CD4-positive, alpha-beta T cell treated with Interleukin-1 beta for 1 hour (primary cell): ENCODE measurements around the gene MUC3A.

Experiments used
- DNase-seq, 2 donors: peaks; one replicate each; pipeline ENCODE4 v3.0.0-alpha.2; 2020 to 2022

The MUC3A gene

DNA sequence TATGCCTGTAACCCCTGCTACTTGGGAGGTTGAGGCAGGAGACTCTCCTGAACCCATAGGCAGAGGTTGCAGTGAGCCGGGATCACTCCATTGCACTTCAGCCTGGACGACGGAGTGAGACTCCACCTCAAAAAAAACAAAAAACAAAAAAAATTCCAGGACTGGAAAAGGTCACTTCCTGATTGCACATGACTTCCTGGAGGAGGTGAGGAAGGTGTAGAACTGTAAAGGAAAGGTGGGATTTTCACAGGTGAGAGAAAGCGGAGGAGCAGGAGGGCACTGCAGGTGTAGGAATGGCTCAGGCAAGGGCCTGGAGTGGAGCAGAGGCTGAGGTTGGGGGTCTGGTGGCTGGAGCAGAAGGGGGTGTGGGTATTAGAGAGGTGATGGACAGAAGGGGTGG is 3.2 kb upstream of the MUC3A start:
- no peak for DNase-seq

DNA sequence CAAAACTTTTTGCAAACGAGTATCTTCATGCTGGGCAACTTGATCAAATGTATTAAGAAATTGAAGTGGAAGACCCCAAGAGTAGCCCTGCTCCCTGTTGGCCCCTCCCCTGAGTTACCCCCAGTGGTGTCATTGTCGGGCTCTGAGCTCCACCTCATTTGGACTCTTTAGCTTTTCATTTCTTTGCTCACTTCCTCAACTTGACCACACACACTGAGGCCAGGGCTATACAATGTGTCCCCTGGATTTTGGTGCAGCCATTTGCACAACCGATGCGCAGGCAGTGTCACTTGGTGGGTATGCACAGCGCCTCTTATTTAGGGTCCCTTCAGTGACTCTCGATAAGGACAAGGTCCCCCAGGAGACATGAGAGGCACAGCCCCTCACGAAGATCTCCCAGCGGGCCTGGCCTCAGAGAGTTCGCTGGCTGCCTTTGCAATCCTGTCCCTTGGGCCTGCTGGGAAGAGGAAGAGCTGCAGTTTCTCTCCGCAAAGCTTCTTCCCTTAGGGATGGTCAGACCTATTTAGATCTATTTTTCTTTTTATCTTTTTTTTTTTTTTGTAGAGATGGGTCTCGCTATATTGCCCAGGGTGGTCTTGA is 2.5 kb upstream of the MUC3A start:
- DNase-seq: no peak

DNA sequence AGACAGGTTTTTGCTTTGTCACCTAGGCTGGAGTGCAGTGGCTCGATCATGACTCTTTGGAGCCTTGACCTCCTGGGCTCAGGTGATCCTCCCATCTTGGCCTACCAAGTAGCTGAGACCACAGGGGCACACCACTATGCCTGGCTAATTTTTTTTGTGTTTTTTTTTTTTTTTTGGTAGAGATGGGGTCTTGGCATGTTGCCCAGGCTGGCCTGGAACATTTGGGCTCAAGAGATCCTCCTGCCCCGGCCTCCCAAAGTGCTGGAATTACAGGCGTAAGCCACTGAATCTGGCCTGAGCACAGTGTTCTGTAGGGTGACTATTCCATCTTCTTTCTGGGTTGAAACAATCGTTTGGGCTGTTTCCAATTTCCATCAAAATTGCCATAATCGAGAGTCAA is 1.5 kb upstream of the MUC3A start:
- DNase-seq: no peak

DNA sequence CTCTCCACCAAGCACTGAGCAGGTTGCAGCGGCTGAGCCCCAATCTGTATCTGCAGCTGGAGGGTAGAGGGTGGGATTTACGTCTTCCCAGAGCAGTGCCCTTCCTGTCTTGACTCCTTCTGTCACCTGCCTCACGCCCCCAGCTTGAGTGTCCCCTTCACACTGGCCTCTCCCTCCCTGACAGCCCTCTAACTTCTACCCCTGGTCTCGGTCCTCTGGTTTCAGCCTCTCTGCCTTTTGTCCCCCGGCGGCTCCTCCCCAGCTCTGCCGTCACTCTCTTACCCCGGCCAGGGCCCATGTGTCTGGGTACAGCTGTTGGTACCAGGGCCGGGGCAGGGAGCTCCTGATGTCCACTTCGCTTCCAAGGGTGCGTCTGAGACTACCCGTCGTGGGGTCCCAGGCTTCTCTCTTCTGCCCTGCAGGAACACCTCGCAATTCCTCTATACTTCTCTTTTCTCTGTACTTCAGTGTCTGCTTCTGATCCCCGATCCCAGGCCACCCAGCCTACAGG is 654 bp downstream of the MUC3A start:
- DNase-seq: no peak

DNA sequence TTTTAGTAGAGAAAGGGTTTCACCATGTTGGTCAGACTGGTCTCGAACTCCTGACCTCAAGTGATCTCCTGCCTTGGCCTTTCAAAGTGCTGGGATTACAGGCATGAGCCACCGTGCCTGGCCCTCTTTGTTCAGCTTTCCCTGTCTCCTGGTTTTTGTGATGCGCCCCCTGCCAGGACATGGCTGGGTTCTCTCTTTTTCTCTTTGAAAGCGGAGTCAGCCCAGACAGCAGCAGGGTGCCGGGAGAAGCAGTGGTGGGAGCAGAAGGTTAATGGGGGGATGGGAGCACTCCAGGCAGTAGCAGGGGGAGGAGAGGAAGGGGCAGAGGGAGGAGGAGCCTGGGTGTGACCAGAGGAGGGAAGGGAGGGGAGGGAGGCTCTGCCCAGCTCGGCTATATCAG is 1.8 kb downstream of the MUC3A start:
- DNase-seq: no peak

DNA sequence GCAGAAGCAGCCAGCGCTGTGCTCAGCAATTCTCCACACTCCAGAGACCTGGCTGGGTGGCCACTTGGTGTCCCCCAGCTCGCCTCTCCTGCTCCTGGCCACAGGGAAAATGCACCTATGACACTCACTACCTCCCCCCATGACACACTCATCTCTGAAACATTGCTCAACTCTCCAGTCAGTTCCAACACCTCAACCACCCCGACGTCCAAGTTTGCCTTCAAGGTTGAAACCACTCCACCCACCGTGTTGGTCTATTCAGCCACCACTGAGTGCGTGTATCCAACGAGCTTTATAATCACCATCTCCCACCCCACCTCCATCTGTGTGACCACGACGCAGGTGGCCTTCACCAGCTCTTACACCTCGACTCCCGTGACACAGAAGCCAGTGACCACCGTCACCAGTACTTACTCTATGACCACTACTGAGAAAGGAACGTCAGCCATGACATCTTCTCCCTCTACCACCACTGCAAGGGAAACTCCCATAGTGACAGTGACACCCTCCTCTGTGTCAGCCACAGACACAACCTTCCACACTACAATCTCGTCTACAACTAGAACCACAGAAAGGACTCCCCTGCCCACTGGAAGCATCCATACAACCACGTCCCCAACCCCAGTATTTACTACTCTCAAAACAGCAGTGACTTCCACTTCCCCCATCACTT is 2.7 kb downstream of the MUC3A start:
- DNase-seq: no peak

DNA sequence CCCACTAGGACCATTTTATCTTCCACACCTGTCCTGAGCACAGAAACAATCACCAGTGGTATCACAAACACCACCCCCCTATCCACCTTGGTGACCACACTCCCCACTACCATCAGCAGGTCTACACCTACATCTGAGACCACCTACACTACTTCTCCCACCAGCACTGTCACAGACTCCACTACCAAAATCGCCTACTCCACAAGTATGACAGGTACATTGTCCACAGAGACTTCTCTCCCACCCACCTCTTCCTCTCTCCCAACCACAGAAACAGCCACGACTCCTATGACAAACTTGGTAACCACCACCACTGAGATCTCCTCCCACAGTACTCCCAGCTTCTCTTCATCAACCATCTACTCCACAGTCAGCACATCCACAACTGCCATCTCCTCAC is 3.3 kb downstream of the MUC3A start:
- no peak for DNase-seq

DNA sequence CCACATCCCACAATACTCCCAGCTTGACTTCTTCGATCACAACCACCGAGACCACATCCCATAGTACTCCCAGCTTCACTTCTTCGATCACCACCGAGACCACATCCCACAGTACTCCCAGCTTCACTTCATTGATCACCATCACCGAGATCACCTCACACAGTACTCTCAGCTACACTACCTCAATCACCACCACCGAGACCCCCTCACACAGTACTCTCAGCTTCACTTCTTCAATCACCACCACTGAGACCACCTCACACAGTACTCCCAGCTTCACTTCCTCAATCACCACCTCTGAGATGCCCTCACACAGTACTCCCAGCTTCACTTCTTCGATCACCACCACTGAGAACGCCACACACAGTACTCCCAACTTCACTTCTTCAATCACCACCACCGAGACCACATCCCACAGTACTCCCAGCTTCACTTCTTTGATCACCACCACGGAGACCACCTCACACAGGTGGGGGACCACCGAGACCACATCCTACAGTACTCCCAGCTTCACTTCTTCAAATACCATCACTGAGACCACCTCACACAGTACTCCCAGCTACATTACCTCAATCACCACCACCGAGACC is 8.6 kb downstream of the MUC3A start:
- no peak for DNase-seq

DNA sequence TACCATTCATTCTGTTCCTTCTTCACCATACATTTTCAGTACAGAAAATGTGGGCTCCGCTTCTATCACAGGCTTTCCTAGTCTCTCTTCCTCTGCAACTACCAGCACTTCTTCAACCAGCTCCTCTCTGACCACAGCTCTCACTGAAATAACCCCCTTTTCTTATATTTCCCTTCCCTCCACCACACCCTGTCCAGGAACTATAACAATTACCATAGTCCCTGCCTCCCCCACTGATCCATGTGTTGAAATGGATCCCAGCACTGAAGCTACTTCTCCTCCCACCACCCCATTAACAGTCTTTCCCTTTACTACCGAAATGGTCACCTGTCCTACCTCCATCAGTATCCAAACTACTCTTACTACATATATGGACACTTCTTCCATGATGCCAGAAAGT is 10.6 kb downstream of the MUC3A start:
- no peak for DNase-seq

DNA sequence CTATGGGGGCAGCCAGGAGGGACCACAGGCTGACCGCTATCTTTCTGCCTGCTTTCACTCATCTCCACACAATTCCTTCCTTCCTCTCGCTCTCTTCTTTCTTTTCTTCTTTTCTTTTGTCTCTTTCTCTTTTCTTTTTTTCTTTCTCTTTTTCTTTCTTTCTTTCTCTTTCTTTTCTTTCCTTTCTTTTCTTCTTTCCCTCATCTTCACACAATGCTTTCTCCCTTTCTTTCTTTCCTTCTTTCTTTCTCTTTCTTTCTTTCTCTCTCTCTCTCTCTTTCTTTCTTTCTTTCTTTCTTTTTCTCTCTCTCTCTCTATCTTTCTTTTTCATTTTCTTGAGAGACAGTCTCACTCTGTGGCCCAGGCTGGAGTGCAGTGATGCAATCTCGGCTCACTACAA is 13.2 kb downstream of the MUC3A start:
- DNase-seq: no peak

DNA sequence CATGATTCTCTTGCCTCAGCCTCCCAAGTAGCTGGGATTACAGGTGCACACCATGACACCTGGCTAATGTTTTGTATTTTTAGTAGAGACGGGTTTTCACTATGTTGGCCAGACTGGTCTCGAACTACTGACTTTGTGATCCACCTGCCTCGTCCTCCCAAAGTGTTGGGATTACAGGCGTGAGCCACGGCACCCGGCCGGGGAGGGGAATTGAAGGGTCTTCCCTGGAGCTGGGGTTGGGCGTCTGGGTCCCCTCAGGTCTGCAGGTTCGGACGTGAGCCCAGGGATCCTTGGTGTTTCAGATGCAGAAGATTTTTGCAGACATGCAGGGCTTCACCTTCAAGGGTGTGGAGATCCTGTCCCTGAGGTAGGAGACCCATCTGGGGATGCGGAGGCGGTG is 14.1 kb downstream of the MUC3A start:
- DNase-seq: no peak

DNA sequence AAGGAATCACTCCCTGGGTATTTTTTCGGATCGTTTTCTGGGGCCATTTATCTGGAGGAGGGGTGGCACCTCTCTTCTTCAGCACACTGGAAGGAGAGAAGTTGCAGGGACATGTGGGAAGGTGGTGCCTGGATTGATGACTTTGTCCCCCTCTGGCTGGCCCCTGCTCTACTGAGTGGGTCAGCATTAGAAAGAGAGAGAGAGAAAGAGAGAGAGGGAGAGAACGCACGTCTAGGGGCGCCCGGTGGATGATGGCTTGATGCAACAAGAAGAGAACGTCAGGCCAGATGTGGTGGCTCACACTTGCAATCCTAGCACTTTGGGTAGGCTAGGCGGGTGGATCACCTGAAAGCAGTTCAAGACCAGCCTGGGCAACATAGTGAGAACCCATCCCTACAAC is 14.5 kb downstream of the MUC3A start:
- no peak for DNase-seq

DNA sequence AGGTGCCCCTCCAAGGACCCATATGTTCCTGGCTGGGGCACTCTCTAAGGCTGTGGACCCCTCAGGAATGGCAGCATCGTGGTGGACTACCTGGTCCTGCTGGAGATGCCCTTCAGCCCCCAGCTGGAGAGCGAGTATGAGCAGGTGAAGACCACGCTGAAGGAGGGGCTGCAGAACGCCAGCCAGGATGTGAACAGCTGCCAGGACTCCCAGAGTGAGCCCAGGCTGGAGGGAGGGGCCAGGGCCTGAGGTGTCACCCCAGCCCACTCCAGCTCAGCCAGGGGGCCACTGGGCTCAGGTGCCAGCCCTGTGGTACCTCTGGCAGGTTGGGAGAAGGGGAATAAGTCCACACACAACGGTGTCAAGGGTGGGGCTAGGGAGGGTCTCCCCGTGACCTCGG is 15.3 kb downstream of the MUC3A start:
- no peak for DNase-seq

DNA sequence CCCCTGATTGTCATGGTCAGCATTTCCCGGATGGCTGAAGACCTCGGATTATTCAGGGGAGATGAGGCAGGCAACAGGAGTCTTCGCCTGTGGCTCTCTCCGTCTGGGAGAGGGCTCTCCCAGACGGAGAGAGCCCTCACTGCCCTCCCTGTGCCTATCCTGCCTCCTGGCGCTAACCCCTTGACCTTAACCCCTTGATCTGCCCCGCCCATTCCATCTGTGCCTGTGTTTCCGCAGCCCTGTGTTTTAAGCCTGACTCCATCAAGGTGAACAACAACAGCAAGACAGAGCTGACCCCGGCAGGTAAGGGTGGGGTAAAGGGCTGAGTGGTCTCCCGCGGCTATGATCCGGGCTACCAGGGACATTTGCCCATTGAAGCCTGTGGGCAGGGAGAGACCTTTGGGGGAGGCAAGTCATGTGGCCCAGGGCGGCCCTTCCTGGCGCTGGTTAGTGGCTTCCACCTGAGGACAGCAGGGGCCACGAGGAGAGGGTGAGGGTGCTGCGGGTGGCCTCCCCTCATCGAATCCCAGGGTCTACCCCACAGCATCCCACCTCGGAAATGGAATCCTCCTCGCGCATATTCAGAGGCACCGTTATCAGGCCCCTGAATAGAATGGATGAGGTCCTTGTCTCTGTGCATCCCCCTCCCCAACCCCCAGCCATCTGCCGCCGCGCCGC is 15.8 kb downstream of the MUC3A start:
- DNase-seq: no peak

DNA sequence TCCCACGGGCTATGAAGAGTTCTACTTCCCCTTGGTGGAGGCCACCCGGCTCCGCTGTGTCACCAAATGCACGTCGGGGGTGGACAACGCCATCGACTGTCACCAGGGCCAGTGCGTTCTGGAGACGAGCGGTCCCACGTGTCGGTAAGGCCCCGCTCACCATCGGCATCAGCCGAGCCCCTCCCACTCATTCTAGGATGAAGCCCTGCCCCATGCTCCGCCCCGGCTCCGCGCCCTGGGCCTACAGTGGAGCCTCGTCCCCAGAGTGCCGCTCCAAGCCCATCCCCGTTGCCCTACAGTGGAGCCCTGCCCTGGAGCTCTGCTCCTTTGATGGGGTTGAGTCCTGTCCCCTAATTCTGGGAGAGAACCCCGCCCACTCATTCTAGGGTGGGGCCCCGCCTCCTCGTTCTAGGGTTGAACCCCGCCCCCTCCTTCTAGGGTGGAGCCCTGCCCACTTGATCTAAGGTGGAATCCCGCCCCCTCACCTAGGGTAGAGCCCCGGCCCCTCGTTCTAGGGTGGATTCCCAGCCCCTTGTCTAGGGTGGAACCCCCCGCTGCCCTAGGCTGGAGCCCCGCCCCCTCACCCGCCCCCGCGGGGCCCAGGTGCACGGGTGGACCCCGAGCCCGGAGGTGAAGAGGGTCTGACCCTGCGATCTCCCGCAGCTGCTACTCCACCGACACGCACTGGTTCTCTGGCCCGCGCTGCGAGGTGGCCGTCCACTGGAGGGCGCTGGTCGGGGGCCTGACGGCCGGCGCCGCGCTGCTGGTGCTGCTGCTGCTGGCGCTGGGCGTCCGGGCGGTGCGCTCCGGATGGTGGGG is 16.6 kb downstream of the MUC3A start:
- DNase-seq: peak; percentile 55 to 65

DNA sequence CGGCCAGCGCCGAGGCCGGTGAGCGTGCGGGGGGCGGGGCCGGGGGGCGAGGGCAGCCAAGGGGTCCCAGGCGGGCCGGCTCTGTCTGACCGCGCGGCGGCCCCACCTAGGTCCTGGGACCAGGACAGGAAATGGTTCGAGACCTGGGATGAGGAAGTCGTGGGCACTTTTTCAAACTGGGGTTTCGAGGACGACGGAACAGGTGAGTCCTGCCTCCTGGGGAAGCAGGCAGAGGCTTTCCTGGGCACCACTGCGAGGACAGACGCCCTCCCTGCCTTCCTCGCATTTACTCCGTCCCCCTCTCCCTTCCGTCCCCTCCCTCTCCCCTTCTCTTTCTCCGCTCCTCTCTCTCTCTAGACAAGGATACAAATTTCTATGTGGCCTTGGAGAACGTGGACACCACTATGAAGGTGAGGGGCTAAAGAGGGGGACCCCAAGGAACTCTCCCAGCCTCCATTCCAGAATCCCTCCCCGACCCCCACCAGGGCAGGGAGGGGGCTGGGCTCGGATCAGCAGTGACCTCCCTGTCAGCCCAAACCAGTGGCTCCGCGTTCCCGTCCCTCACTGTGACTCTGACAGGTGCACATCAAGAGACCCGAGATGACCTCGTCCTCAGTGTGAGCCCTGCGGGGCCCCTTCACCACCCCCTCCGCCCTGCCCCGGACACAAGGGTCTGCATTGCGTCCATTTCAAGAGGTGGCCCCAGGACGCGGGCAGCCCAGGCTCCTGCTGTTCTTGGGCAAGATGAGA is 17.4 kb downstream of the MUC3A start:
- no peak for DNase-seq

DNA sequence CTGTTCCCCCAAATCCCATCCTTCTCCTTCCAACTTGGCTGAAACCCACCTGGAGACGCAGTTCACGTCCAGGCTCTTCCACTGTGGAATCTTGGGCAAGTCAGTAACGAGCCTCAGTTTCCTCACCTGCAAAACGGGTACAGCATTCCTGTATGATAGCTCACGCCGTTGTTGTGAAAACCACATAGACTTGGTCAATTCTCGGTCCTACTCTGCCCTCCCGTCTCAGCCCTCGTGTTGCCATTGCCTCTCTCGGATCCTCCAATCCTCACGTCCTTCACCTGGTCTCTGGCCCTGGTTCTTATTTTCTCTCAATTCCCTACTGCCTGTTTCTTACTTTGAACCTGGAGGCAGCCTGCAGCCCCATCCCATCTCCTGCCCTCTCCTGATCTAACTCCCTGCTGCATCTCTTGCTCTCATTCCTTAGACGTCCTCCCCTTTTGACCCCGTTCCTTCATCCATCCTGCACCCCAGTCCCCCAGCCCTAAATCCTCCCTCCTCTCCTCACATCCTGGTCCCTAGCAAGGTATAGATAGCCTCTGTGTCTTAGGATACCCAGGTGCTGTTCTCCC is 18.0 kb downstream of the MUC3A start:
- no peak for DNase-seq

DNA sequence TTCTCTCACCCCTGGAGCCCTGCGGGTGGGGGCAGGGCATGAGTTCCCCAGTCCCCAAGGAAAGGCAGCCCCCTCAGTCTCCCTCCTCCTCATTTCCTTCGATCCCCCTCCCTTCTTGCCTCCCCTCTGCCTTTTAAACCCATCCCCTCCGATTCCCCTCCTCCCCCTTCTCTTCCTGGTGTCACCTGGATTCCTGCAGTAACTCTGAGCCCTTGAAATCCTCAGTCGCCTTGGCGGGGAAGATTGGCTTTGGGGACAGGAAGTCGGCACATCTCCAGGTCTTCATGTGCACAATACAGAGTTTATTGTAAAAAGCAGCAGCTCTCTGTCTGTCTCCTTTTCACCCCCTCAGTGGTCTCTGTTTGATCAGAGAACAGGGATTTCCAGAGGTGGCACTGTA is 18.7 kb downstream of the MUC3A start:
- no peak for DNase-seq

DNA sequence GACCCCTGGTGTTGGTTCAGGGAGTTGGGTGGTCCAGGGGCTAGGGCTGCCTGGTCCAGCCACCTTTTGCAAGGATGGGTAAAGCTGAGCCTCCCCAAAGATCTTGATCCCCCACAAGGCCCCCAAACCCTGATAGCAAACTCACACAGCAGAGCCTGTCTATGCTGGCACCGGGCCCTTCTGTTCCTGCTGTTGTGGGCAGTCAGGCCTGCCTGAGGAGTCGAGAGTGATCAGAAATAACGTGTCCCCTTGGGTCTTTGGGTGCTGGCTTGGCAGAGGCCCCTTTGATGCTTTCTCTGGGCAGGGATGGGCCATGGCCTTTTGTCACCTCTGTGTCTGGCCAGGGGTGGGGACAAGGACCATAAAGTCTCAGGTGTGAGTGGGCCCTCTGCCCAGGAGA is 19.3 kb downstream of the MUC3A start:
- DNase-seq: no peak

DNA sequence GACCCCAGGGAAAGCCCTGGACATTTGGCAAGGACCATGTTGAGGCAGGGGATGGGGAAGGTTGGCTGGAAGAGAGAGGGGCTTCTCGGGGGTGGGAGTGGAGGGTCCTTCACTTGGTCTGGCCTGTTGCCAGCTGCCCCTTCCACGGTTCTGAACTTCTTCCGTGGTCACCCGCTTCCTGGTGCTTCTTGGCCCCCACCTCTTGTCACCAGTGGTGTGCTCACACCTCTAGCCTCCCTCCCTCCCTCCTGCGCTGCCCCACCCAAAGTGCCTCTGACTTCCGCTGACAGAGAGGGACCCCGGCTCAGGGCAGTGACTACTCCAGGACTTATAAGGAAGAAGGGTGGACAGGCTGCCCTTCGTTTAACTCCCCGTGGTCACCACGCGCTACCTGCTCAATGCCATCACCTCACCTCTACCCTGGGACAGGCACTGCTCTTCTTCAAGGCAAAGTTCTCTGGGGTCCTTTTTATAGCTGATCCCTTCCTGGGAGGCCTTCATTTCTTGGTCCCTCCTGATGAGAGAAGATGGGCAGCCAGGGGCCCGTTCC is 19.8 kb downstream of the MUC3A start, which contains the start of gene MUC12:
Gene MUC12 (plus strand): TSS at position 500 of the 550 bp plus-strand sequence. CDS start 58 bp downstream, outside the sequence.
- no peak for DNase-seq
